Right lobe of liver (tissue), 6 donors: Measurements from ENCODE around the gene CTSZ. TPM values are rescaled to one million over a fixed set of nuclear protein-coding genes. Genes with fewer than 3 reads are reported as not detected.
A peak's percentile ranks its signal among the peaks of the same experiment; 100 is the strongest.

Experiments used
- ATAC-seq, 4 donors: fragments of 200-7000 bp; cut with Tn5 transposase; one replicate each; pipeline ENCODE4 v1.9.1; 2020; ENCODE audit warnings: mild to moderate bottlenecking in 4 of 4, moderate library complexity in 4 of 4
- DNase-seq, 3 donors: peaks; one replicate each; pipeline ENCODE4 v3.0.0-alpha.2; 2020
- H3K27ac ChIP-seq, 3 donors: fragments of 200-600 bp; one replicate each; pipeline ENCODE4 v1.8.0; 2022
- H3K27me3 ChIP-seq, 2 donors: fragments of 200-600 bp; one replicate each; pipeline ENCODE4 v1.8.0; 2022
- H3K36me3 ChIP-seq, 4 donors: fragments of 200-600 bp; sonication (generic) in 1 of 4; one replicate each; pipeline versions ENCODE4 v1.5.1 to v1.8.0; 2017 to 2022; ENCODE audit warnings: control low read depth in 1 of 4
- H3K4me1 ChIP-seq, 4 donors: fragments of 200-600 bp; sonication (generic) in 1 of 4; one replicate each; pipeline versions ENCODE4 v1.5.1 to v1.8.0; 2017 to 2022; ENCODE audit warnings: control low read depth in 1 of 4
- H3K4me3 ChIP-seq, 3 donors: fragments of 200-600 bp; one replicate each; pipeline ENCODE4 v1.8.0; 2022
- H3K9me3 ChIP-seq, 4 donors: fragments of 200-600 bp; sonication (generic) in 1 of 4; one replicate each; pipeline versions ENCODE4 v1.5.1 to v1.8.0; 2017 to 2022; ENCODE audit warnings: control low read depth in 1 of 4
- CTCF ChIP-seq, 4 donors: fragments of 200-600 bp in 3 of 4; fragments of 450-650 bp in 1 of 4; IDR thresholded peaks; one replicate each; pipeline versions ENCODE4 v1.5.1 to v1.8.0; 2016 to 2022; ENCODE audit warnings: antibody characterized with exemption in 4 of 4, mild to moderate bottlenecking in 2 of 4
- POLR2A ChIP-seq: fragments of 450-650 bp; IDR thresholded peaks from one replicate; pipeline ENCODE4 v1.6.1; 2017; ENCODE audit warnings: antibody characterized with exemption, mild to moderate bottlenecking
- WGBS: methylation state at CpG from one replicate; pipeline ENCODE4 v1.1.6; 2018; ENCODE audit warnings: low coverage, low lambda C conversion rate; ENCODE audit not compliant: insufficient coverage; ENCODE audit errors: missing lambda C conversion rate; 5-methylcytosine and 5-hydroxymethylcytosine counted together
- intact Hi-C, 2 donors: fragments of 100-400 bp; cut with DNase I; formaldehyde crosslinking; loops; one replicate each; pipeline versions ENCODE4 v1.11.2 to v1.14.1; 2022
- total RNA-seq, 6 experiments: library from RNA; depleted of rRNA in 2 of 6; stranded (reverse); fragments of >200 nt in 2 of 6; fragmentation: NEBNext Ultra II Directional in 3 of 6; extraction: Animal tissue kit (Norgen Biotek cat#: 25700) in 3 of 6; gene quantifications; one replicate each; pipeline versions ENCODE4 v1.1.0 to v1.2.4, GENCODE V29; 2016 to 2023
- donor health status: DM: no; HTN: yes; CAD: no.
- donor health status: DM: no; HTN: no; CAD: no.
- donor health status: DM: no; HTN: no; CAD: no.
- donor health status: DM: no; HTN: yes; CAD: no.
- donor health status: DM: no; HTN: yes; CAD: no.

The CTSZ gene
- total RNA-seq, 6 experiments from 2014 or later: 198 to 296 (median 222) TPM

GRCh38 chr20:59006167-59006863, 739 bp downstream of the CTSZ start:
- TF ChIP-seq CTCF (IDR thresholded peaks at IDR 0.05): no peak
- TF ChIP-seq POLR2A: no peak
- peak overlapping the region; percentile 63 to 98 (median 89) for H3K4me3 ChIP-seq
- no peaks in the 10 kb centered on the region for H3K9me3 ChIP-seq
- H3K27me3 ChIP-seq: no peaks in the 10 kb centered on the region
- peak; percentile 80 to 95 (median 95) for DNase-seq
- no CpG with 5 or more reads among the region's 29 CpGs for WGBS
- peak overlapping the region; percentile 88 to 98 (median 89) for H3K27ac ChIP-seq
- peaks cover 0 to 29% (median 4%) of the 10 kb centered on the region in 4 donors for H3K36me3 ChIP-seq
- H3K4me1 ChIP-seq: peaks cover 3 to 27% (median 10%) of the 10 kb centered on the region in 4 donors
- ATAC-seq: peak; percentile 63 to 76 (median 72)
- intact Hi-C loops: no loop called here

GRCh38 chr20:59005523-59006166, 1.4 kb downstream of the CTSZ start:
- Histone ChIP-seq H3K27me3 (no peaks in the 10 kb centered on the region), H3K4me1 (peaks cover 3 to 27% (median 10%) of the 10 kb centered on the region in 4 donors), H3K9me3 (no peaks in the 10 kb centered on the region), H3K4me3 (peak overlapping the region; percentile 63 to 98 (median 89)), H3K36me3 (peaks cover 0 to 35% (median 6%) of the 10 kb centered on the region in 4 donors), H3K27ac (peak overlapping the region; percentile 88 to 98 (median 89))
- no peak for DNase-seq
- intact Hi-C loops: no loop called here
- no peak for TF ChIP-seq CTCF (IDR thresholded peaks at IDR 0.05)
- no peak for TF ChIP-seq POLR2A
- WGBS: no CpG with 5 or more reads among the region's 3 CpGs
- ATAC-seq: peak in 1 of 4 donors; percentile 1

GRCh38 chr20:59004763-59005522, 2.1 kb downstream of the CTSZ start:
- DNase-seq (peak; percentile 79 to 92 (median 88)), ATAC-seq (peak; percentile 53 to 59 (median 56))
- no peak for TF ChIP-seq POLR2A
- Histone ChIP-seq H3K4me3 (peak overlapping the region; percentile 63 to 98 (median 89)), H3K4me1 (peaks cover 3 to 27% (median 10%) of the 10 kb centered on the region in 4 donors), H3K27ac (peak overlapping the region; percentile 88 to 98 (median 89)), H3K27me3 (no peaks in the 10 kb centered on the region), H3K9me3 (no peaks in the 10 kb centered on the region), H3K36me3 (peaks cover 0 to 41% (median 6%) of the 10 kb centered on the region in 4 donors)
- 6% methylated on average over 7 of the region's 17 CpGs for WGBS
- intact Hi-C loops: no loop called here

- intact Hi-C loops: no loop called here
- peak in 2 of 3 donors; percentile 70 to 76 for DNase-seq
- ATAC-seq: no peak
- Histone ChIP-seq H3K36me3 (peaks cover 0 to 43% (median 7%) of the 10 kb centered on the region in 4 donors), H3K27ac (peak overlapping the region; percentile 28 to 98 (median 40)), H3K4me1 (peaks cover 3 to 27% (median 10%) of the 10 kb centered on the region in 4 donors), H3K27me3 (no peaks in the 10 kb centered on the region), H3K4me3 (peak overlapping the region in 1 of 3 donors; percentile 98), H3K9me3 (no peaks in the 10 kb centered on the region)
- 40% methylated on average over 4 of the region's 4 CpGs for WGBS
- TF ChIP-seq POLR2A (no peak), CTCF (IDR thresholded peaks at IDR 0.05) (no peak)
These were observed 2.6 kb downstream of the CTSZ start for GRCh38 chr20:59004493-59004762.
